Cardiac fibroblast (primary cell): ENCODE results near the gene ACTL8.

ENCODE experiments used
- DNase-seq, 2 donors: peaks; one replicate each; pipeline versions ENCODE4 v3.0.0 to v3.0.0-alpha.2; 2010; ENCODE audit warnings: low read depth in 2 of 2
- H3K4me3 ChIP-seq, 2 donors: replicated peaks in 1 of 2; 1 replicate in 1 of 2; 2 replicates in 1 of 2; pipeline ENCODE4 v1.5.1; 2011; ENCODE audit warnings: low read depth in 2 of 2, low read length in 2 of 2, mild to moderate bottlenecking in 2 of 2, moderate library complexity in 1 of 2
- TF ChIP-seq, protein P1 (sequence below): IDR thresholded peaks from one replicate; pipeline ENCODE4 v1.5.1; 2011; ENCODE audit warnings: low read depth, mild to moderate bottlenecking, low read length, inconsistent platforms

ACTL8 gene

DNA sequence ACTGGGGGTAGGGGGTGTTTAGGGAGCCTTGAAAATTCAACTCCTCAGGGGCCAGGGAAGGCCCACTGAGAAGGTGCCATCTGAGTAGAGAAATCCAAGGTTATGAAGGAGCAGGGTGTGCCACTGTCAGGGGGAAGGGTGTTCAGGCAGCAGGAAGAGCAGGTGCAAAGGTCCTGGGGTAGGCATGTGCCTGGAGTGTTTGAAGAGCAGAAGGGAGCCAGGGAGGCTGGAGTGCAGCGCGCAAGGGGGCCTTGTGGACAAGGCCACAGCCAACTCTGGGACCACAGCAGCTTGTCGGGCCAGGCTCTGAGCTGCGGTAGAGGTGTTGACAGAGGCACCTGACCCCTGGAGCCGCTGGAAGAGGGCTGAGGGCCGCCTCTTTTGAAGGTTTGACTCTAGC is 19.3 kb downstream of the ACTL8 start:
- DNase-seq, result no peak
- H3K4me3 ChIP-seq, result no peak overlapping the region
- TF ChIP-seq, protein P1, sequence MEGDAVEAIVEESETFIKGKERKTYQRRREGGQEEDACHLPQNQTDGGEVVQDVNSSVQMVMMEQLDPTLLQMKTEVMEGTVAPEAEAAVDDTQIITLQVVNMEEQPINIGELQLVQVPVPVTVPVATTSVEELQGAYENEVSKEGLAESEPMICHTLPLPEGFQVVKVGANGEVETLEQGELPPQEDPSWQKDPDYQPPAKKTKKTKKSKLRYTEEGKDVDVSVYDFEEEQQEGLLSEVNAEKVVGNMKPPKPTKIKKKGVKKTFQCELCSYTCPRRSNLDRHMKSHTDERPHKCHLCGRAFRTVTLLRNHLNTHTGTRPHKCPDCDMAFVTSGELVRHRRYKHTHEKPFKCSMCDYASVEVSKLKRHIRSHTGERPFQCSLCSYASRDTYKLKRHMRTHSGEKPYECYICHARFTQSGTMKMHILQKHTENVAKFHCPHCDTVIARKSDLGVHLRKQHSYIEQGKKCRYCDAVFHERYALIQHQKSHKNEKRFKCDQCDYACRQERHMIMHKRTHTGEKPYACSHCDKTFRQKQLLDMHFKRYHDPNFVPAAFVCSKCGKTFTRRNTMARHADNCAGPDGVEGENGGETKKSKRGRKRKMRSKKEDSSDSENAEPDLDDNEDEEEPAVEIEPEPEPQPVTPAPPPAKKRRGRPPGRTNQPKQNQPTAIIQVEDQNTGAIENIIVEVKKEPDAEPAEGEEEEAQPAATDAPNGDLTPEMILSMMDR, result no peak

DNA sequence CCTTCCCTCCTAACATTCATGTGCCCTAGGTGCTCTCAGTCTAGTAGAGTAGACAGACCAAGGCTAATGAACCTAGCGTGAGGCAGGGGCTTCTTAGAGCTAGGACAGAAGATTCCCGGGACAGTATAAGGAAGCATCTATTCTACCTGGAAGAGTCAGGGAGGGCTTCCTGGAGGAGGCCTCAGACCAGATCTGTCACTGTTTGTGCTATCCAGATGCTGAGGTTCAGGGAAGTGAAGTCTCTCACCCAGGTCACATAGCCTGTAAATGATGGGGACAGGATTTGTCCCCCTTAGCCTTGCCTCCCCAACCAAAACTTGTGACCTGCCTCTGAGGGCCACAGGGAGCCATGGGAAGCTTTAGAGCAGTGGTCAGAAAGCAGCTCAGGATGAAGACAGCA is 20.7 kb downstream of the ACTL8 start:
- no peak for DNase-seq
- no peak overlapping the region for H3K4me3 ChIP-seq
- TF ChIP-seq, protein P1, result no peak

DNA sequence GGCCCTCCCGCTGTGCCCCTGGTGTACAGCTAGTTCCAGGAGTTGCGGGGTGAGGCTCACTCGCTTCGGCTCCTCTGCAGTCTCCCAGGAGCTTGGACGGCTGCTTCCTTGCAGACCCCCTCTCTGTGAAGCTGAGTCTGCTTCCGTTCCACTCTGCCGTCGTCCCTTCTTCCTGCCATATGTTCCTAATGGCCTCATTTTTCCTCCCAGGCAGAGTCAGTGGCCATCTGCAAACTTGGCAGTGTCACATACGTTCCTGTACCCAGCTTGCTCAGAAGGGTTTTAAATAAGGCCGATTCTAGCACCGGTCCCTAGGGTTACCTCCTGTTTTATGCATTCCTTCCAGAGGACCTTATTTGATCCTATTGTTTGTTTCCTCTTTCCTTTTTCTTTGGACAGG is 21.3 kb downstream of the ACTL8 start:
- no peak for DNase-seq
- TF ChIP-seq, protein P1, result no peak
- H3K4me3 ChIP-seq, result no peak overlapping the region

DNA sequence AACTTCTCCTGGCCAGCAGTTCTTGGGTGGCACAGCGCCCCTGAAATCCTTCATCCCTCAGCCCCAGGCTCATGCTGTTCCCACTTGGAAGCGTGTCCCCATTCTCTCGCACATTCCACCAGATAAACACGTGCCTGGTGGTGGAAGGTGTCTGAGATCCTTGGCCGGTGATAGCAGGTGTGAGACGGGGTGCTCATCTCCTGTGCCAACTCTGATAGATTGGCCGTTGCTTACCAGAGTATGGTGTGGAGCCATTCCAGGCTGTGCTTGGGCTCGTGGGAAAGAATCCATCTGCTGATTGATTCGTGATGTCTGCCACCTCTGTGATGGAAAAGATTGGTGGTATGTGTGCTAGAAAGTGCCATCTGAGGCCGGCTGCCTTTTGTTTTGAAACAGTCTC is 22.2 kb downstream of the ACTL8 start:
- TF ChIP-seq, protein P1, result no peak
- no peak for DNase-seq
- H3K4me3 ChIP-seq, result no peak overlapping the region

DNA sequence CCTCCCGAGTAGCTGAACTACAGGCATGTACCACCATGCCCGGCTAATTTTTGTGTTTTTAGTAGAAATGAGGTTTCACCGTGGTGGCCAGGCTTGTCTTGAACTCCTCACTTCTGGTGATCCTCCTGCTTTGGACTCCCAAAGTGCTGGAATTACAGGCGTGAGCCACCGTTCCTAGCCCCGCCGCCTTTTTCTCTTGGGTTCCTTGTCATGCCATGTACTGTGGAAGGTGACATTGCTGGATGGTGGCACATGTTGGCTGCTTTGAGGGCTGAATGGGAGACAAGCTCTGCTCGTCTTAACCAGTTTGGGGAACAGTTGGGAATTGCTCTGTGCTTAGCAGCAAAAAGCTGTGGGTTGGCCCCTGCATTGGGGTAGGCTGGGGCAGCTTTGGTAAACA is 22.7 kb downstream of the ACTL8 start:
- DNase-seq, result no peak
- TF ChIP-seq, protein P1, result no peak
- H3K4me3 ChIP-seq, result no peak overlapping the region

DNA sequence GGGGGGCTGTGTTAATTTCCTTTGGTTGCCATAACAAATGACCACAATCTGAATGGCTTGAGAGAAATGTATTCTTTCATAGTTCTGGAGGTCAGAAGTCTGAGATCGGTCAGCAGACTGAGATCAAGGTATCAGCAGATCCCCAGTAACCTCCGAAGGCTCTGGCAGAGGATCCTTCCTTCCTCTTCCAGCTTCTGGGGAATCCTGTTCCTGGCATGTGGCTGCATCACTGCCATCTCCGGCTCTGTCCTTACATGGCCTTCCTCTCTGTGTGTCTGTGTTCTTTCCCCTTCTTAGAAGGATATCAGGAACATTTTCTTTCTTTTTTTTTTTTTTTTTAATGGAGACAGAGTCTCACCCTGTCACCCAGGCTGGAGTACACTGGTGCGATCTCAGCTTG is 25.8 kb downstream of the ACTL8 start:
- H3K4me3 ChIP-seq, result no peak overlapping the region
- TF ChIP-seq, protein P1, result no peak
- DNase-seq, result no peak

DNA sequence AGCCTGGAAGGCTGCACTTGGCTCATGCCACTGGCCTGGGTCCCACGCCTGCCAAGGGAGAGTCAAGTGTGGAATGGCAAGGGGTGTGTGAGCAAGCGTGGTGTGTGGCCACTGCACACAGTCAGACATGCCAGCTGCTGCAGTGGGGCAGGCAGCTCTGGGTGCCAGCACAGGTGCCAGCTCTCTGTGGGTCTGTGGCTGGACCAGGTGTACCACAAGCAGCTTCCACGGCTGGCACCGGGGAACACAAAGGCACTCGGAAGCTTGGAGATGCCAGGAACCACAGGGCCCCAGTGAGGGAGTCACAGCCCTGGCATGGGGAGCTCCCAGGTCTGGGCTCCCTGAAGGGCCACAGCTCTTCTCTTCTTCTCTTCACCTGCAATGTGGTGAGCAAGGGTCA is 34.8 kb downstream of the ACTL8 start:
- TF ChIP-seq, protein P1, result no peak
- H3K4me3 ChIP-seq, result no peak overlapping the region
- DNase-seq, result no peak
